Renal cortical epithelial cell (primary cell): Measurements from ENCODE around the gene CCL16. TPM values are rescaled to one million over a fixed set of nuclear protein-coding genes. Genes with fewer than 3 reads are reported as not detected.
"Not testable (repeated sequence)": the region's sequence is repeated elsewhere in the genome, so short reads cannot be mapped to it uniquely, and the experiment has no call there.

Source experiments
- DNase-seq: peaks from one replicate; pipeline ENCODE4 v3.0.0-alpha.2; 2011; ENCODE audit warnings: low read depth
- total RNA-seq: library from RNA; depleted of rRNA; stranded (reverse); fragments of >200 nt; gene quantifications from 2 replicates; pipeline ENCODE4 v1.2.3, GENCODE V29; 2014

The CCL16 gene, protein sequence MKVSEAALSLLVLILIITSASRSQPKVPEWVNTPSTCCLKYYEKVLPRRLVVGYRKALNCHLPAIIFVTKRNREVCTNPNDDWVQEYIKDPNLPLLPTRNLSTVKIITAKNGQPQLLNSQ
- total RNA-seq = not detected in 2 replicates

DNA sequence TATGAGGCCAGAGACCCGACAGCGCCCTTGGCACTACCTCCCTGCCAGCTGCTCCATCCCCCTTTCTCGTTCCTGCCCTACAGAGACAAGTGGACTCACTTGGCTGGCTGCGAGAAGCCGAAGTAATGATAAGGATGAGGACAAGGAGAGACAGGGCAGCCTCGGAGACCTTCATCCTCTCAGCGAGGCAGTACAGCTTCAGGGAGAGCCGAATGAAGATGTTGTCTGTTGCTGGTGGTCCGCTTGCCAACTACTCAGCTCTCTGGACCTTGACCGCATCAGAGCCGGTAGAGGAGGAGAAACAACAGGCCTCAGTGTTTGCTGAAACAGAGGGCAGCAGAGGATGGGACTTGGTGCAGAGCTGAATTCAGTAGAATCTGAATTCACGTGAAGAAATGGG, at the start of gene CCL16:
Gene CCL16, minus strand, starts transcription at position 252 of the 400 bp plus-strand sequence. Its CDS starts 77 bp downstream, at position 175.
- no peak for DNase-seq

DNA sequence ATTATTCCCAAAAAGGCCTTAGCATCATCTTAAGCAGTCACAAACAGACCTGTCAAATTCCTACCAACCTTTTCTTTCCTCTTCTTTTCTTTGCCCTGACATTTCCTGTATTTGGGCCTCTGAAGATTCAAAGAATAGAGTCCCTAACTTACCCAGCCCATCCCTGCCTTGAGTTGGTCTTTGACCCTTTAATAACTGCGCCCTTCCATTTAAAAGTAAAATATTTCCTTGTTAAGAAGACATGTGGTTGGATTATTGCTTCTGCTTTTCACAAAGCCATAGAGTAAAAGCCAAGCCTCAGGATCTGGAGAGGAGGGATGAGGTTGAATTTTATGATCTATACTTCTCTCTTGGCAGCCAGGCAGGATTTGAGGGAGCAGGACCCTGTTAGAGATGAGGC, 49.7 kb upstream of the CCL16 start:
- DNase-seq = no peak

DNA sequence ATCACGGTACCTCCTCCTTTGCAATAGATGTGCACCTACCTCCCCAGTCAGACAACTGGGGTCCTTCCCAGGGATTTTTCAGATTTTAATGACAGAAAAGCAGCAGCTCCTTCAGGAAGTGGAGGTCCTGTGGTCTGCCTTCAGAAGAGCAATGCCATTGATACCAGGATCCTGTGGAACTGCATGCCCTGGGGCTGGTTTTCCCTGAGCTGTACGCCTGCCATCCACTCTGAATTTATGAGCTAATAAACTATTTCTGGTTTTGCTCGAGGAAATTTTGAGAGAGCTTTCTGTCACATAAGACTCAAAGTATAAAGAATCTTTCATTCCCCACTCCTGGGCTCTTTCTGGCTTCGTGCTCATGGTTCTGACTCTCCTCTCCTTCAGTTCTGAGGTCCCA, 46.5 kb upstream of the CCL16 start:
- DNase-seq = no peak

DNA sequence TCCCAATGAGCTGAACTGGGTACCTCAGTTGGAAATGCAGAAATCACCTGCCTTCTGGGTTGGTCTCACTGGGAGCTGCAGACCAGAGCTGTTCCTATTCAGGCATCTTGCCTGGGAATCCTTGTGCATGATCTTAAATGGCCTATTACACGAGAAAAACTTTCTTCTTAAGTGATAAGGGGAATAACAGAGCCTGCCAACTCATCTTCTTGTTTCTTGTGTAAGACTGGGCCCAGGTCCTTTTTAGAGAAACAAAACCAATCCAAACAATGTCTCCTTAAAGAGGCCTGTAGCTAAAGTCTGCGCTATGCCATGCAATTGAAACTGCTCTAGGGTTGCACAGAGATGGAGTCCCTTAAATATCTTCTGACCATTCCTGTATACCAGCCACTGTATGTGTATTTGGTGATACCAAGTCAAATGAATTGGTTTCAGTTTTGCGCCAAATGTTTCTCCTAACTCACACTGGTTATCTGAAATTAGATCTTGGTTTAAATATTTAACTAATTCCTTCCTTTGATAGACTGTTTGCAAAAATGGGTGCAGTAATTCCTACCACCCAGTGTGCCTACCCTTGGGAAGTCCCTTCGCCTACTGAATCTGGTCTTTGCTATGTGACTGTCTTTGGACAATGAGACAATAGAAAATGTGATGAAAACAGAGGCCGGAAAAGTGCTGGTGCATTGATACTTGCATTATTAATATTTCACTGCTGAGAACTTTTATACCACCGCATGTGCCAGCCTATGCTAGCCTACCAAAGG, 43.0 kb upstream of the CCL16 start:
- DNase-seq = no peak

DNA sequence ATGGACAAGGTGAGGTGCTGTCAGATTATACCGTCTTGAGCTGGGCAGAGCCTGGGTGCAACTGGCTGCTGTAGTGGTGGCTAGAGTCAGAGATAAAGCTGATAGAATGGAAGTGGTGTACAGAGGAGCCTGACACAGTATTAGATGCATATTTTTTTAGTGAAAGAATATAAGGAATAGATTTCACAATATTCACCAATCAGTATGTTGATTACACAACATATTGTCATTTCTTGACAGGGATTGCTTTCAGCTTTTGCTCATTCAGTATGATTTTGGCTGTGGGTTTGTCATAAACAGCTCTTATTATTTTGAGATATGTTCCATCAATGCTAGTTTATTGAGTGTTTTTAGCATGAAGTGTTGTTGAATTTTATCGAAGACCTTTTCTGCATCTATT, 38.1 kb upstream of the CCL16 start:
- DNase-seq = no peak

DNA sequence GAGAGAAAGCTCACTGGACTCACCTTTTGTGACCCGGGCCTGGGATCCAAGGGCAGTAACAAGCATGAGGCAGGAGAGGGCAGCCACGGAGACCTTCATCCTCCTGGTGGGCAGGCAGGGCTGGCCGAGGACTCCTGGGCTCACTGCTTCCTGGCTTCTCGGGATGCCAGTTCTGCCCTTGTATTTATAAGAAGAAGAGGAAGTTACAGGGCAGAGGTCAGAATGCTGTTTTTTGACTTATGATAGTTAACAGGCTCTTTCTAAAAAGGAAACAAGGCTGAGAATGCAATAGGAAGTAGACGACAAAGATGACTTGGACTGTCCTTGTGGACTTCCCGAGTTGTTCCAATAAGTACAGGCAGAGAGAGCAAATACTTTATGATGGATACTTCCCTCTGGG, 36.5 kb upstream of the CCL16 start, which contains the start of gene CCL23:
Gene CCL23, minus strand, starts transcription at position 174 of the 400 bp plus-strand sequence. Its CDS starts 75 bp downstream, at position 99.
- no peak for DNase-seq

DNA sequence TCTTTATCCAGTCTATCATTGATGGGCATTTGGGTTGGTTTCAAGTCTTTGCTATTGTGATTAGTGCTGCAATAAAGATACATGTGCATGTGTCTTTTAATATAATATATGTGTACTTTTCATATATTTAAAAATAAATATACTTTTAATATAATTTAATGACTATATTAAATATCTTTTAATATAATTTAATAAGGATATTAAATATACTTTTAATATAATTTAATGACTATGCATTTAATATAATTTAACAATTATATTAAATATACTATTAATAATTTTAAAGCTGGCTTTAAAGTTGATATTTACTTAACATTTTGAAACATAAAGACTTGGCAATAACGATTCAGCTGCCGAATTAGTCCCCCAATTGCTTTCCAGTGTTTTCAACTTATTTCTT, 35.3 kb upstream of the CCL16 start:
- DNase-seq = no peak

DNA sequence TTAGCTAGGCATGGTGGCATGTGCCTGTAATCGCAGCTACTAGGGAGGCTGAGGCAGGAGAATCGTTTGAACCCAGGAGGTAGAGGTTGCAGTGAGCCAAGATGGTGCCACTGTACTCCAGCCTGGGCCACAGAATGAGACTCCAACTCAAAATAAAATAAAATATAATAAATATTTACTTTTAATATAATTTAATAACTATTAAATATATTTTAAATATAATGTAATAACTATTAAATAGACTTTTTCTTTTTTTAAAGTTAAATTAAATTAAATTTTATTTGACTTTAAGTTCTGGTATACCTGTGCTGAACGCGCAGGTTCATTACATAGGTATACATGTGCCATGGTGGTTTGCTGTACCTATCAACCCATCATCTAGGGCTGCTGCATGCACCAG, 34.6 kb upstream of the CCL16 start:
- not testable (repeated sequence) for DNase-seq

DNA sequence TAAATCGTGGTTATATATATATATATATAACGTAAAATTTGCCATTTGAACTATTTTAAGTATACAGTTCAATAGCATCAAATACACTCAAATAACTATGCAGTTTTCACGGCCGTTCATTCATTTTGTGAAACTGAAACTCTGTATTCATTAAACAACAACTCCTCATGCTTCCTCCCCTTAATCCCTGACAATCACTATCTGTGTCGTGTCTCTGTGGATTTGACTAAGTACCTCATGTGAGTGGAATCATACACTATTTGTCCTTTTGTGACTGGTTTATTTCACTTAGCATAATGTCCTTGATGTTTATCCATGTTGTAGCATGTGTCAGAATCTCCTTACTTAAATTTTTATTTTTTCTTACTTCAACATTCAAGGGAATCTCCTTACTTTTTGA, 33.6 kb upstream of the CCL16 start:
- DNase-seq = no peak

DNA sequence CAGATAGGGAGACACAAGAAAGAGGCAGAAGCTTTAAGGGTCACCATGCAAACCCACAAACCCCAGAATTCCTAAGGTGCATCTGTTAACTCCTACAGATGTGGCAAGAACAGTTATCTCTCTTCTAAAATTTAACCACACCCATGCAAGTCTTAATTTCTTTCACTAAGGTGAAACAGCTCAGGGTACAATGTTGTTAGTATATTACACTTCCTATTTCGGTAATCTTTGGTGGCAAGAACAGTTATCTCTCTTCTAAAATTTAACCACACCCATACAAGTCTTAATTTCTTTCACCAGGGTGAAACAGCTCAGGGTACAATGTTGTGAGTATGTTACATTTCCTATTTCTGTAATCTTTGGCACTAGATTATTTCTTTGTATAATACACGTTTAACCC, 29.9 kb upstream of the CCL16 start:
- DNase-seq = no peak

DNA sequence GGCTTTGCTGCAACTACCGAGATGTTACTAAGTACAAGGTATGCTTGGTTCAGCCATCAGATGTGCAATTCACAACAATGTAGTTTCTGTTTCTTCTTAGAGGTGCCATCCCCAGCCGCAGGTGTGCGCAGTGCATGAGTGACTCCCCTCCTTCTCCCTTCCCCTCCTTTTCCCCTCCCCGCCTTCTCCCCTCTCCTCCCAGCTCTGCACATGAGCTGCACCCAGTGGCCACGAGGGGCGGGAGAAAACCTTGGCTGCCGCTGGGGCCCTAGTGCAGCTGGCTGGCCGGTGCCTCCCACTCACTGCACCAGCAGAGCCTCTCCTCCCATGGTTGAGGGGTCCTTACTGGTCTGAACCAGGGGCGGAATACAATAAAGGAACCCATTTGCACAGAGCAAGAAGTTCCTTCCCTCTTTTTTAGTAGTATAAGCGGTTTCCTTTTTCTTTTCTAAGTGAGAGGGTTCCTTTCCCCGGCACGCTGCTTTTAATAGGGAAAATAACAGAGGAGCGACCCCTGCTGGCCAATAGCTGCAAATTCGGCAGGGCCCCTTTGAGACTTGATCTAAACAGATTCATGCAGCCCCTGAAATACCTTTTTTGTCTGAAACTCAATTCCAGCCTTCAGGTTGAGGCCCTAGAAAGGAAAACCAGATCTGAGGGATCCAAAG, 27.8 kb upstream of the CCL16 start:
- no peak for DNase-seq

DNA sequence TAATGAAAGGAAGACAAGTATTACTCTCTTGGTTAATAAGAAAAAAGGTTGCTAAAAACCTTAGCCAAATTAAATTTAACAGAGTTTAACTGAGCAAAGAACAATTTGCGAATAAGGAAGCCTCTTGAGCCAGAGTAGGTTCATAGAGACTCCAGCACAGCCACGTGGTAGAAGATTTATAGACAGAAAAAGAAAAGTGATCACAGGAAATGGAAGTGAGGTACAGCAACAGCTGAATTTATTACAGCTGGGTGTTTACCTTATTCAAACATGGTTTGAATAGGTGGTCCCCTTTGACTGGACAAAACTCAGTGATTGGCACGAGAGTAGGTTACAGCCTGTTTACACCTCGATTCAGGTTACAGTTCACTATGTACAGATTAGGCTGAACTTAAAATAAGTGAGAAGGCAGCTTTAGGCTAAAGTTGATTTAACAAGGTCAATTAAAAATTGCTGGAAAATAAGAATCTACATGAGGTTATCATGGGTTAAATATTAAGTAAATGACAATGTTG, 23.4 kb upstream of the CCL16 start:
- no peak for DNase-seq

DNA sequence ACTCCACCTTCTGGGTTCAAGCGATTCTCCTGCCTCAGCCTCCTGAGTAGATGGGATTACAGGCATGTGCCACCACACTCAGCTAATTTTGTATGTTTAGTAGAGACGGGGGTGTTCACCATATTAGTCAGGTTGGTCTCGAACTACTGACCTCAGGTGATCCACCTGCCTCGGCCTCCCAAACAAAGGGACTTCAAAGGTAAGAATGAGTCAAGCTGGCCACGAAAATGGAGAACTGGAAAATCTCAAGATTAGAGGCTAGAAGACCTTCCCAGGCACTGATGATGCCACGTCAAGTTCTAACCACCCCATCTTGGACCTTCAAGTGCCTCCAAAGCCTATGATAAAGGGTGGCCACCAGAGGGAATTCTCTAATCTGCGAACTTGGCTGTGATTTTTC, 21.3 kb upstream of the CCL16 start:
- DNase-seq = no peak

DNA sequence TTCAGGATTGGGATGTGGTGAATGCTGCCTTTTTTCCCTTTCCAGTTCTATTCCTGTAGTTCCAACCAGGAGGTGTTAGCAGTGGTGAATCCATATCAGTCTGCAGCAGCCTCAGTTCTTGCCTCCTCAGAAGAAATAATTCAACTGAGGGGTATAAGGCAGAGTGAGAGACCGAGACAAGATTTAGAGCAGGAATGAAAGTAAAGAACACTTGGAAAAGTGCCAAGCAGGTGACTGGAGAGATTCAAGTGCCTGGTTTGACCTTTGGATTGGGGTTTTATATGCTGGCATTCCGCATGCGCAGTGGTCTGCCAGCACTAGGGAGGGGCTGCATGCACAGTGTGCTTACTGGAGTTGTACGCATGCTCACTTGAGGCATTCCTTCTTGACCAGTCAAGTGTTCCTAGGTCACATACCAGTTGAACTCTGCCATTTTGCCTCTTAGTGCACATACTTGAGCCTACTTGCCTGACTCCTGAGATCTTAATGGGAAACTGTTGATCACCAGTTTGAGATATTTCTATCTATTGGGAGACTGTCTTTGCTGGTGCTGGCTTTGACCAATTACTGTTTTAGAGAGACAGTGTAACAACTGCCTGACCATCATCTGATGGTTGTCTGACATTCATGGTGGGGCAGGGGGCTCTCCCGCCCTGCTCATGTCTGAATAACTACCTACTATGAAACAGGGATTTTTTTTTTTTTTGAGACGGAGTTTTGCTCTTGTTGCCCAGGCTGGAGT, 20.7 kb upstream of the CCL16 start:
- DNase-seq = peak; percentile 44

DNA sequence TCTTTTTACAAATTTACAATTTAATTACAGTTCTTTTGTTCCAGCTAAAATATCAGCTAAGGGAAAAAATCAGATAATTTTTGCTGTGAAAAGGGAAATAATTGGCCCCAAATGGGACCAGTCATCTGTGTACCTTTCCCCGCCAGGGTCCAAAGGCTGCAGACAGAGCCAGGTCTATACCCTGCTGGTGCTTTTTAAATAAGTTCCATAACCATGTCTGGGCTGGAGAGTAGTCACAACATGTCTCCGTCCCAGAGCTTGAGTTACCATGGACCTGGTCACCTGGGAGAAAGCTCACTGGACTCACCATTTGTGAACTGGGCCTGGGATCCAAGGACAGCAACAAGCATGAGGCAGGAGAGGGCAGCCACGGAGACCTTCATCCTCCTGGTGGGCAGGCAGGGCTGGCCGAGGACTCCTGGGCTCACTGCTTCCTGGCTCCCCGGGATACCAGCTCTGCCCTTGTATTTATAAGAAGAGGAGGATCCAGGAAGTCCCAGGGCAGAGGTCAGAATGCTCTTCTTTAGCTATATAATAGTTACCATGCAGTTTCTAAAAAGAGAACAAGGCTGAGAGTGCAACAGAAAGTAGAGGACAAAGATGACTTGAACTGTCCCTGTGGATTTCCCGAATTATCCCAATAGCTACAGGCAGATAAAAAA, 19.9 kb upstream of the CCL16 start, which contains the start of gene CCL15:
Gene CCL15, minus strand, starts transcription at position 444 of the 662 bp plus-strand sequence. Its CDS starts 61 bp downstream, at position 383.
- no peak for DNase-seq

DNA sequence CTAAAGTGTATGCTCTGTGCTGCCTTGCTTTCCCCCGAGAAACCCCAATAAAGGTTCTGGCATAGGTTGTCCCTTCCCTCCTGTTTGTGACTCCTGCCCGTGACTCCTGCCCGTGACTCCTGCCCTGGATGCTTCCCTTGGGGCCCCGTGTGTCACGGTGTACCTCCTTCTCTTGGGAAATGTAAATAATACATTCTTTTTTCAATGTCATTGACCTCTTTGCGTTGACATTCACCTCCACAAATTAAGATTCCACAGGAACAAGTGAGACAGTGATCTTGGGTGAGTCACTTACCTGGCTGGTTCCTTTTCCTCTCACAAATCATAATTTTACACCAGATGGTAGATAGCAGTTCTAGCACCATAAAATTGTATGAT, 19.4 kb upstream of the CCL16 start:
- no peak for DNase-seq

DNA sequence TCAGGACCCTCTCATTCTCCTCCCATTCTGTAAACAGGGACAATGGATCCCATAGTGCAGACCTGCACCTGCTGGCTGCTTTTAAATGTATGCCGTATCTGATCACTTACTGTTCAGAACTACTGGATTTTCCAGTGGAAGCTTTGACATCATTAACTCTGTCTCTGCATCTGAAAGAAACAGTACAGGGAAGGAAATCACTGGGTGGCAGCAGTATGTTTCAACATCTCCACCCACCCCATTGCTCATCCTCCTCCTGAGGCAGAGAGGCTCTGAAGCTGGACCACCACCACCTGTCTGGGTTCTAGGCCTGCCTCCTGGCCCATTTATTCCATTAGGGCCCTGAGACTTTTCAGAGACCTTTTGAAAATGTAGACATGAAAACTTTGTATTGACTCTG, 17.5 kb upstream of the CCL16 start:
- DNase-seq = no peak

DNA sequence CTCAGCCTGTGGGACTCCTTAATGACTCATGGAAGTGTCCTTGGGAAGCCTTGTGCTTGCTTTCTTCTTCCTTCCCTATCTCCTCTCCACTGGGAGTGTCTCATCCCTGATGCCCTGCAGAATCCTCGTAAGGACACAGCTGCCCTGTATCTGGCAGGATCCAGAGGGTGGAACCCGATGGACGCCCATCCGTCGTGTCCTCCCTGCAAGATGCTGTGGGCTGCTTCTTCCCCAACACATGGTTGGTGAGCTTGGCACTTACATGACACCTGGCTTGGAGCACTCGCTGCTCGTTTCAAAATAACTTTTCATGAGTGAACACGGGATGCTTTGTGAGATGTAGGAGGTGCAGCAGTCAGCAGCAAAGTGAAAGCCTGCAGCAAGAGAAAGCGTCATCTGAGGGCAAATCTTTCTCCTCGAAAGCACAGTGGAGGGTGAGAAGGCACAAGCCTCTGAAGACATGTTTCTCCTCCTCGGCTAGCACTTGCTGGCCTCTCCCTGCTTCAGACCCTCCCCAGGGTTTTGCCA, 16.8 kb upstream of the CCL16 start:
- DNase-seq = no peak

DNA sequence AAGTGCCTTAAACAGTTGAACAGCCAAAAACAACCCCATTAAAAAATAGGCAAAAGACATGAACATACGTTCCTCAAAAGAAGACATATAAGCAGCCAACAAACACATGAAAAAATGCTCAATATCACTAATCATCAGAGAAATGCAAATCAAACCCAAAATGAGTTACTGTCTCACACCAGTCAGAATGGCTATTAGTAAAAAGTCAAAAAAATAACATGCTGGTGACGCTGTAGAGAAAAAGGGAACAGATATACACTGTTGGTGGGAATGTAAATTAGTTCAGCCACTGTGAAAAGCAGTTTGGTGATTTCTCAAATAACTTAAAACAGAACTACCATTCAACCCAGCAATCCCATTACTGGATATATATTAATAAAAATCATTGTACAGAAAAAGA, 14.0 kb upstream of the CCL16 start:
- not testable (repeated sequence) for DNase-seq

DNA sequence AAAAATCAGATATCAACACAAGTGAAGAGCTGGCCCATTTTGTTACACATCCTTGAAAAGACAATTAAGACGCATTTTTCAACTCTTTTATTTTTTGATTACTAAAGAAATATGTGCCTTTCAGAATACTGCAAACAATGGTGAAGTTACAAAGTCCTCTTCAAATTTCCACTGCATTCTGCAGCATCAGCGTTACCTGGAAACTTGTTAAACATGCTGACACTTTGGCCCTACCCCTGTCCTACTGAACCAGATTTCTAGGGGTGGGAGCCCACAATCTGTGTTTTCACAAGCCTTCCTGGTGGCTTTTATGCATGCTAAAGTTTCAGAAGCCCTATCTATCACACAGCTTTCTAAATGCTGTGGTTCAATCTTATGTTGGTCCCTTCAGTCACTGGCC, 9.8 kb upstream of the CCL16 start:
- DNase-seq = no peak

DNA sequence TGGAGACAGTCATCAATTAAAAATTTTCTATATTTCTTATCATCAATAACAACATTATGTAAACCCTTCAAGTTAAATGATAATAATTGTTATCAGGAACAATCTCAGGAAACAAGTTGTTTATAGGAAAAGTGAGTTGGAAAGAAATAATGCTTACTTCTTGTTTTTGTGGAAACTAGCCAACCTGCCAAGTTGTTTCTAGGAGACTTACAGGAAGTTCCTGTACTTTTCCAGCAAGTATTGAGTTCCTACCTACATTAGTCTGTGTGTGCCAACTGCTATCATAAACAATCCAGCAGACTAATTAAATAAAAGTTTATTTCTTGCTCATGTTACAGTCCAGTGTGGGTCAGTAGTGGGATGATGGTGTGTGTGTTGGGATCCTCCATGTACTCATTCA, 6.9 kb upstream of the CCL16 start:
- no peak for DNase-seq
